ENCODE measurements around the gene CDK2AP2.
"Not testable (repeated sequence)": the region's sequence is repeated elsewhere in the genome, so short reads cannot be mapped to it uniquely, and the experiment has no call there.

Gene CDK2AP2

DNA sequence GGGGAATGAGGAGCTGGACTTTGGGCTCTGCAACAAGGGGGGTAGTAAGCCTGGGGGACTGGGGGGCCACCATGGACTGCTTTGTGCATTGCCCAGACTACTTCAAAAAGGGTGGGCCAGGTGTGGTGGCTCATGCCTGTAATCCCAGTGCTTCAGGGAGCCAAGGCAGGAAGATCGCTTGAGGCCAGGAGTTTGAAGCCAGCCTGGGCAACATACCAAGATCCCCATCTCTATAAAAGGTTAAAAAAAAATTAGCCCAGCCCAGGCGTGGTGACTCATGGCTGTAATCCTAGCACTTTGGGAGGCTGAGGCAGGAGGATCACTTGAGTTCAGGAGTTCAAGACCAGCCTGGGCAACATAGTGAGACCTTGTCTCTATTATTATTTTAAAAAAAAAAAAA, 42.4 kb downstream of the CDK2AP2 start:
- not testable (repeated sequence) for DNase-seq

DNA sequence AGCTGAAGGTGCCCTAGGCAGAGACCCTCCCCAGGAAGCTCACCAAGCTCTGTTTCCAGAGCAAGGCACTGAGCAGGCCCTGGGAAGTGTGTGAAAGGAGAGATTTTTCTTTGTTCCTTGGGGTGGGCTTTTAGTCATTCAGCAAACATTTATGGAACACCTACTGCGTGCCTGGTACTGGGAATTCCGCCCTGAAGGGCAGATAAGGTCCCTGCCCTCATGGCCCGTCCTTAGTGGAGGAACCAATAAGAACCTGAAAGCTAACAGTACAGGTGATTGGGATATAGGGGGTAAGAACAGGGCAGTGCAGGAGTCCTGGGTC, 42.8 kb downstream of the CDK2AP2 start:
- DNase-seq, result no peak

DNA sequence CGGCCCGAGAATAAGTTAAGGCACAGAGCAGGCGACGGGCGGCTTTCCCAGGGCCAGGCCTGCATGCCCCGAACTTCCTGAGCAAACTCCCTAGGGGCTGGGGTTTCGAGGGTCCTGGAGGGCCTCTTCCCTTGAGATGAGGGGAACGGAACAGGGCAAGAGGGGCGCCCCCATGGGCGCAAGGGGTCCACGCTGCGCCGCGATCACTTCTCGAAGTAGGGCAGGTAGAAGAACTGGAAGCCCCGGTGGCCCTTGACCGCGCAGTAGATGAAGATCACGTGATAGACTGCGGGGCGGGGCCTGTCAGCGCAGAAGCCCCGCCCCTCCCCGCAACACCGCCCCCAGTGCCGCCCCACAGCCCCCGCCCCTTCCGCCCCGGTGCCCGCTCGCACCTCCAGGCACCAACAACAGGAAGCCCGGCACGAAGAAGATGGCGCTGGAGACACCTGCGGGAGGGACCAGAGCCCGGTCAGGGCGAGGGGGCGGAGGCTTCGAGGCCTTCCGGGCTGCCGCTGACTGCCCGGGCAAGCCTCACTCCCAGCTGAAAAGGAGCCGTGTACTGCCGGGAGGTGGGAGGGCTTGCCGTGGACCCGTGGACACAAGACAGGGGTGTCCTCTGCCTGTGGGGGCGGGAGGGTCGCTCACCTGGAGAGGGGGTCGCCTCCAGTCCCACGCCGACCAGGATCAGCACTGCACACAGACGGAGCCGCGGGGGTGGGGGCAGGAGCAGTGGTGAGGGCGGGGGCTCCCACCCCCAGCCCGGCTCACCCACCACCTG, 43.4 kb downstream of the CDK2AP2 start:
- DNase-seq, result peak; percentile 89

GRCh38 chr11:67463680-67464410, 44.1 kb downstream of the CDK2AP2 start:
- DNase-seq, result no peak

DNA sequence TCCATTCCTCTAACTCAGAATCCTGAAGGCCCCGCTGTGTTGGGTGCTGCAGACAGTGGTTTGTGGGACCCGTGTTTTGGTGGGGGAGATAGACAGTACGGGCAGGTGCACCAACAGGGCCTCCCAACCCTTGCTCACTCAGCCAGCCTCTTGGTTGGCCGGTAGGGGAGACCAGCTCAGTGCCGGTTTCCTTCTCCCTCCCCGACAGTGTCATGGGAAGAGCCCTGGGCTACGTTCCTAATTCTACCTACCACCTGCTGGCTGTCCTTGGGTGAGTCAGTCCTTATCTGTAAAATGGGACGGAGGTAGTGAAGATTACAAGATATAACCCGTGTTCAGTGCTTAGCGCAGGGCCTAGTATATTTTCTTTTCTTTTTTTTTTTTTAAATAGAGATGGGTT, 44.8 kb downstream of the CDK2AP2 start:
- no peak for DNase-seq

DNA sequence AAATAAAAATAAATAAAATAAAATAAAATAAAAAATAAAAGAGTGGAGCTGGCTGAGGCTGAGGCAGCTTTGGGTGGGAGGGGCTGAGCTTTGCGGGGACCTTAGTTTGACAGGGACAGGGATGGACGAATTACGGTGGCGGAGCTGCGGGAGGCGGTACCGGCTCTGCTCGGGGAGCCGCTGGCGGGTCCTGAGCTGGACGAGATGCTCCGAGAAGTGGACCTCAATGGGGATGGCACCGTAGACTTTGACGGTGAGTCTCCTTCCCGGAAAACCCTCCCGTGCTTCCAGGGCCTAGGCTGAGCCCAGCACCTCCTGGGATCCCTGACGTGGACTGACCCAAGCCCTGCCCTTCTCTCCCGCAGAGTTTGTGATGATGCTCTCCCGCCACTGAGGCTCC, 49.7 kb downstream of the CDK2AP2 start:
- no peak for DNase-seq

- DNase-seq, result no peak
These were observed 50.5 kb downstream of the CDK2AP2 start for GRCh38 chr11:67457453-67457852.
